Stomach (tissue), 9 donors: ENCODE data around the gene KTN1. TPM values are rescaled to one million over a fixed set of nuclear protein-coding genes. Genes with fewer than 3 reads are reported as not detected.

ENCODE experiments used
- DNase-seq, 2 donors: peaks; one replicate each; pipeline versions ENCODE4 v3.0.0 to v3.0.0-alpha.2; 2013 to 2019
- H3K27ac ChIP-seq, 5 donors: fragments of 200-600 bp in 4 of 5; sonication (generic) in 4 of 5; one replicate each; pipeline ENCODE4 v1.5.1; 2013 to 2019; ENCODE audit warnings: mild to moderate bottlenecking in 1 of 5, moderate library complexity in 1 of 5
- H3K27me3 ChIP-seq, 3 donors: fragments of 200-600 bp; sonication (generic); one replicate each; pipeline ENCODE4 v1.5.1; 2017 to 2019; ENCODE audit warnings: mixed run types in 1 of 3
- H3K36me3 ChIP-seq, 4 donors: fragments of 200-600 bp; sonication (generic); 1 replicate in 3 of 4; 2 replicates in 1 of 4; pipeline ENCODE4 v1.5.1; 2016 to 2019
- H3K4me1 ChIP-seq, 4 donors: fragments of 200-600 bp; sonication (generic); one replicate each; pipeline ENCODE4 v1.5.1; 2016 to 2019
- H3K4me3 ChIP-seq, 4 donors: fragments of 200-600 bp; sonication (generic) in 3 of 4; one replicate each; pipeline ENCODE4 v1.5.1; 2016 to 2019; ENCODE audit warnings: mild to moderate bottlenecking in 1 of 4
- H3K9me3 ChIP-seq, 4 donors: fragments of 200-600 bp; sonication (generic); one replicate each; pipeline ENCODE4 v1.5.1; 2016 to 2019
- CTCF ChIP-seq, 7 experiments: fragments of 450-650 bp in 4 of 7; fragments of 200-600 bp in 3 of 7; sonication (generic) in 3 of 7; IDR thresholded peaks; one replicate each; pipeline ENCODE4 v1.5.1; 2016 to 2019; ENCODE audit warnings: antibody characterized with exemption in 7 of 7, control low read depth in 2 of 7, mild to moderate bottlenecking in 1 of 7
- EP300 ChIP-seq: sonication (generic); formaldehyde crosslinking; IDR thresholded peaks from one replicate; pipeline ENCODE4 v1.6.1; 2017; ENCODE audit warnings: antibody characterized with exemption
- POLR2A ChIP-seq, 4 donors: fragments of 450-650 bp; IDR thresholded peaks; one replicate each; pipeline ENCODE4 v1.6.1; 2016; ENCODE audit warnings: antibody characterized with exemption in 4 of 4, control low read depth in 2 of 4, mild to moderate bottlenecking in 1 of 4, moderate library complexity in 1 of 4
- POLR2AphosphoS5 ChIP-seq, 3 donors: sonication (generic); formaldehyde crosslinking; IDR thresholded peaks; one replicate each; pipeline ENCODE4 v1.6.1; 2016; ENCODE audit warnings: antibody characterized with exemption in 3 of 3
- WGBS, 5 donors: extraction: QIAGEN DNeasy Blood & Tissue Kit in 3 of 5; methylation state at CpG; one replicate each; pipeline versions ENCODE4 v1.1.5 to v1.1.7; 2013 to 2018; 5-methylcytosine and 5-hydroxymethylcytosine counted together
- intact Hi-C: fragments of 100-400 bp; cut with DNase I; formaldehyde crosslinking; loops from one replicate; pipeline ENCODE4 v1.15.1; 2023; ENCODE audit warnings: low total_unique reads
- polyA plus RNA-seq, 3 donors: library from polyadenylated mRNA; stranded (reverse); fragments of 200-250 nt; gene quantifications; one replicate each; pipeline ENCODE4 v1.2.3, GENCODE V29; 2013
- total RNA-seq, 5 donors: library from RNA; depleted of rRNA; stranded (reverse); fragments of >200 nt; gene quantifications; one replicate each; pipeline versions ENCODE4 v1.1.0 to v1.2.3, GENCODE V29; 2014 to 2016
- donor health status: healthy with polysubstance abuse.
- donor health status: Bipolar disorder and iron deficiency.
- donor health status: healthy.

KTN1 gene
- total and polyA plus RNA-seq, 8 donors: 43.3 to 123 (median 81.2) TPM

GRCh38 chr14:55571125-55571889 lies 8.7 kb upstream of the KTN1 start:
- TF ChIP-seq POLR2AphosphoS5 (IDR thresholded peaks at IDR 0.05) (no peak), POLR2A (IDR thresholded peaks at IDR 0.05) (no peak)
- no peaks in the 10 kb centered on the region for H3K27me3 ChIP-seq
- H3K36me3 ChIP-seq: no peaks in the 10 kb centered on the region
- 93 to 96% (median 95%) methylated on average over 7 of the region's 7 CpGs for WGBS, 5 donors
- DNase-seq: no peak
- no peak overlapping the region for H3K4me3 ChIP-seq
- no peaks in the 10 kb centered on the region for H3K4me1 ChIP-seq
- H3K9me3 ChIP-seq: no peaks in the 10 kb centered on the region
- intact Hi-C loops: no loop called here
- H3K27ac ChIP-seq: no peak overlapping the region

DNA sequence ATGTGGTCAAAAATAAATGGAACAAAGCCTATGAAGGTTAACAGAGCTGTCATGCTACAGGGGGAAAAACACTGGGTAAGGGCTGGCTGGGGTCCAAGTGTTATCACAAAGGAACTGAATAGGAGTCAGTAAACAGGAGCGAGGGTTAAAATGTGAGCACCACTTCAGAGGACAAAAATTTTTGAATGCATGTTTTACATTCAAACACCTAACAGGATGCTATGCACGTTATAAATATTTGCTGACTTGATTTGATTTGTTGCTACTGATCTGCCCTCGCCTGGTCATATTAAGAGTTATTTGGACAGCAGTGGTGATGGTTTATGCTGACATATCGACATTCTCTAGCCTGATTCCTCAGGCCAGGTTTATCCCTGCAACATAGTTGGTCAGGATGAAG lies 7.4 kb upstream of the KTN1 start:
- WGBS, 5 donors: 25 to 48% (median 44%) methylated on average over 4 of the region's 4 CpGs
- Histone ChIP-seq H3K27me3 (no peaks in the 10 kb centered on the region), H3K4me3 (no peak overlapping the region), H3K4me1 (no peaks in the 10 kb centered on the region), H3K27ac (no peak overlapping the region), H3K9me3 (no peaks in the 10 kb centered on the region), H3K36me3 (no peaks in the 10 kb centered on the region)
- TF ChIP-seq POLR2AphosphoS5 (IDR thresholded peaks at IDR 0.05) (no peak), EP300 (no peak), CTCF (IDR thresholded peaks at IDR 0.05) (no peak), POLR2A (IDR thresholded peaks at IDR 0.05) (no peak)
- DNase-seq: peak; percentile 44 to 48
- intact Hi-C loops: no loop called here

DNA sequence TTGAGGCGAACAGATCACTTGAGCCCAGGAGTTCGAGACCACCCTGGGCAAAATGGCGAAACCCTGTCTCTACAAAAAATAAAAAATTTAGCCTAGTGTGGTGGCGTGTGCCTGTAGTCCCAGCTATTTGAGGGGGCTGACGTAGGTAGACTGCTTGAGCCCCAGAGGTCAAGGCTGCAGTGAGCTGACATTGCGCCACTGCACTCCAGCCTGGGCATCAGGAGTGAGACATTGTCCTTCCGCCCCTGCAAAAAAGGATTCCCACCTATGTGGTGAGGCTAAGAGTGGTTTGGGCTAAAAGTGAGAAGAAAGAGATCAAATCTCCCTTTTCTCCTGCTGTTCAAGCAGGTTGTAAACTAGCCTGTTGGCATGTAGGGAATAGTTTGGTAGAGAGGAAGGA lies 5.0 kb upstream of the KTN1 start:
- no peak for DNase-seq
- intact Hi-C loops: no loop called here
- Histone ChIP-seq H3K9me3 (no peaks in the 10 kb centered on the region), H3K4me3 (no peak overlapping the region), H3K27ac (no peak overlapping the region), H3K4me1 (peaks cover 0 to 12% (median 4%) of the 10 kb centered on the region in 4 donors), H3K27me3 (no peaks in the 10 kb centered on the region), H3K36me3 (no peaks in the 10 kb centered on the region)
- no peak for TF ChIP-seq POLR2A (IDR thresholded peaks at IDR 0.05)
- no peak for TF ChIP-seq POLR2AphosphoS5 (IDR thresholded peaks at IDR 0.05)
- no peak for TF ChIP-seq CTCF (IDR thresholded peaks at IDR 0.05)
- WGBS, 5 donors: 80 to 98% (median 84%) methylated on average over 7 of the region's 7 CpGs

DNA sequence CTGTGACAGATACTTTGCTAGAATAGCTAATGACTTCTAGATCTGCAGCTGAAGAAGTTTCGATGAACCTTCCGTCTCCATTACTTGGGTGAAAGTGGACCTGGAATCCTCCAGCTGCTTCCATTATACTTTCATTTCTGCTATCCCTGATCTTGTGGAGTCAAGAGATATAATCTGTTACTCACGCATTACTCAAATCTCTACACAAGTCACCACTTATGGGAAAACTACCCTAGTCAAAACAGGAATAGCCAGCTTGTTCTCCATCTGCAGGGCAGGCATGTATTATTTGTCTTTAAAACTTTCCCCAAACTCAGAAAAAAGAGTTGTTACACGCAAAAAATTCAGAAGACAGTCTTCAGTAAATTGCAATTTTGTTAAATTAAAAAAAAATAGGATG lies 2.8 kb upstream of the KTN1 start:
- H3K27ac ChIP-seq: no peak overlapping the region
- no peaks in the 10 kb centered on the region for H3K27me3 ChIP-seq
- intact Hi-C loops: no loop called here
- DNase-seq: no peak
- no peak for TF ChIP-seq CTCF (IDR thresholded peaks at IDR 0.05)
- no peak for TF ChIP-seq POLR2A (IDR thresholded peaks at IDR 0.05)
- no peak for TF ChIP-seq EP300
- TF ChIP-seq POLR2AphosphoS5 (IDR thresholded peaks at IDR 0.05): no peak
- no peaks in the 10 kb centered on the region for H3K9me3 ChIP-seq
- no peaks in the 10 kb centered on the region for H3K36me3 ChIP-seq
- 88 to 93% (median 92%) methylated on average over 4 of the region's 4 CpGs for WGBS, 5 donors
- H3K4me1 ChIP-seq: peaks cover 0 to 25% (median 18%) of the 10 kb centered on the region in 4 donors
- H3K4me3 ChIP-seq: no peak overlapping the region

GRCh38 chr14:55578511-55578910 lies 1.5 kb upstream of the KTN1 start:
- intact Hi-C loops: no loop called here
- no peak for TF ChIP-seq POLR2AphosphoS5 (IDR thresholded peaks at IDR 0.05)
- no peak for TF ChIP-seq EP300
- no peak for TF ChIP-seq CTCF (IDR thresholded peaks at IDR 0.05)
- TF ChIP-seq POLR2A (IDR thresholded peaks at IDR 0.05): no peak
- Histone ChIP-seq H3K36me3 (no peaks in the 10 kb centered on the region), H3K27me3 (no peaks in the 10 kb centered on the region), H3K4me1 (peaks cover 0 to 38% (median 28%) of the 10 kb centered on the region in 4 donors), H3K27ac (peak overlapping the region in 2 of 5 donors; percentile 96 to 97), H3K4me3 (peak overlapping the region; percentile 90 to 97 (median 94)), H3K9me3 (no peaks in the 10 kb centered on the region)
- WGBS, 5 donors: 63 to 83% (median 78%) methylated on average over 8 of the region's 8 CpGs
- DNase-seq: no peak
